ENCODE data around the gene TMPRSS9. TPM values are rescaled to one million over a fixed set of nuclear protein-coding genes. Genes with fewer than 3 reads are reported as not detected.

Gene TMPRSS9
- polyA plus RNA-seq, 4 donors = 0.13 to 0.29 (median 0.26) TPM

DNA sequence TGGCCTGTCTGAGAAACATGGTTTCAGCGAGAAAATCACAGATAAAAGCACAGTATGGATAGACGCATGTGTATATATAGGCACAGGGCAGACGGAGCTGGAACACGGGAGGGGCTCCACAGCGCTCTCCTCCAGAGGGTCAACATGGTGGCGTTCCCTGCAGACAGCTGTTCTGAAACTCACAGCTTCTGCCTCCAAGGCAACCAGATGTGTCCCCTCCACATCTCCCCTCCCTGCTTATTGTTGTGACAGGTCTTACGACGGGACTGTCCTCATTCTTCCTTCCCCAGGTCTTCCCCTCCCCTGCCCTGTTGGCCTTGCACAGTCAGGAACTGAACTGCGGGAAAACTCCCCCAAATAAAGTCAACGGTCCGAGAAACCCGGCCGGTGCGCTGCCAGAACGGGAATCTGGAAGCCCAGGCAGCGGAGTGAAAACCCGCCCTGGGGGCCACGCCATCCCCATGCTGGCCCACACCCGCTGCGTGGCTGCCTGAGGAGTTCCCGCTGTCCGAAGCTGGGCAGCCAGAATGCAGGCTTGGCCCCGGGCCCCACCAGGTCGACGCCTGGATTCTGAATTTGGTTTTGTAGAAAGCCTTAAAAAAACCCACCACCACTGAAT is 70.0 kb downstream of the TMPRSS9 start:
- no peak for DNase-seq (ENCODE audit: low read depth in 4 of 4, low spot score in 3 of 4)

DNA sequence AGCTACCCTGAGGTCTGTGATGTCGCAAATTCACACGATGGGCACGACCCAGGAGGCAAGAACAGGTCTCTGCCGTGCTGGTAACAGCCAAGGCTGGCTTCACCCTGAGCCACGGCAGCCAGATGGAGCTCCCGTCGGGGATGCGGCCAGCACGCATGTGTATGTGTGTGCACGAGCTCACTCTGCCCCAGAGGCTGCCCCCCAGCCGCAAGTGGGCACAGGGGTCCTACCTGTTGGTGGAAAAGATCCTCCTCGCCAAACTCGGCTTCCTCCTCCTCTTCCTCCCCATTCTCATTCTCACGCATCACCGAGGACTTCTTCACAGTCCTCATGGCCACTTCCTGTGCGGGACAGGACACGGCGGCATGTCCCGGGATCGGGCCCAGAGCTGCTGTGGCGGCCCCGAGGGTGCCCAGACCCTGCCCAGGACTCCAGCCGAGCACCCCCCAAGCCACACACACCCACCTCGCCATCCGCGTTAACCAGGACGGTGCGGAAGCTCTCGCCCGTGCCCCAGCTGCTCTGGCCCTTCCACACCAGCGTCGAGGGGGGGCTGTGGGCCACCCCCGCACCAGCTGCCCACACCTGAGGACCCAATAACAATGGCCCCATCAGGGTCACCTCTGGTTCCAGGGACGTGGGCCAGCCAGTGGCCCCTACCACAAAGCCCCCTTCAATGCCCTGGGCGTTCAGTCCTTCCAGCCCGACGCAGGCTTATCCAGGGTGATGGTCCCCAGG is 71.4 kb downstream of the TMPRSS9 start:
- no peak for DNase-seq (ENCODE audit: low read depth in 4 of 4, low spot score in 3 of 4)

DNA sequence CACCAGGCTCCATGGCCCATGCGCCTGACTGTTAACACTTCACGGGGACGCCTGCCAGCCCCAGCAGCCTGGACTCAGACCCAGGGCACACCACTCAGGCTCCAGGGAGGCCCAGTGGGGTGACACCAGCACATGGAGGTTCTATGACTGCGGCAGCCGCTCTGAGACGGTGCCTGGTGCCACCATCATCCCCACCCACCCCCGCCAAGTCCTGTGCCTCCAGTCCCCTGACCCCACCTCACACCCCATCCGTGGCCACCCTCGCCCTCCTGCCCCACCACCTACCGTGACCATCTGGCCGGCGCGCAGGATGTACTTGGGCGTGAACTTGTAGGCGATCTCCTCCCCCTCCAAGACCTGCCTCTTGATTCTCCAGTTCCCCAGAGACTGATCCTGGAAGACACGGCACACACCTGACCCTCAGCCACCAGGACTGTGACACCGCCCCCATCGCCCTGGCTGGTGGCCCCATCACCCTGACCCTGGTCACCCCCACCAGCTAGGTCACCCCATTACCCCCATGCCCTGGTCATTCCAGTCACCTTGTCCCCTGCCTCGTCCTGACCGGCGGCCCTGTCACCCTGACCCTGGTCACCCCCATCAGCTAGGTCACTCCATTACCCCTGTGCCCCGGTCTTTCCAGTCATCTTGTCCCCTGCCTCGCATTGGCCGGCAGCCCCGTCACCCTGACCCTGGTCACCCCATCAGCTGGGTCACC is 72.2 kb downstream of the TMPRSS9 start:
- no peak for DNase-seq (ENCODE audit: low read depth in 4 of 4, low spot score in 3 of 4)

GRCh38 chr19:2433854-2434253 is 73.8 kb downstream of the TMPRSS9 start:
- no peak for DNase-seq (ENCODE audit: low read depth in 4 of 4, low spot score in 3 of 4)

GRCh38 chr19:2434267-2434666 is 74.2 kb downstream of the TMPRSS9 start:
- no peak for DNase-seq (ENCODE audit: low read depth in 4 of 4, low spot score in 3 of 4)

DNA sequence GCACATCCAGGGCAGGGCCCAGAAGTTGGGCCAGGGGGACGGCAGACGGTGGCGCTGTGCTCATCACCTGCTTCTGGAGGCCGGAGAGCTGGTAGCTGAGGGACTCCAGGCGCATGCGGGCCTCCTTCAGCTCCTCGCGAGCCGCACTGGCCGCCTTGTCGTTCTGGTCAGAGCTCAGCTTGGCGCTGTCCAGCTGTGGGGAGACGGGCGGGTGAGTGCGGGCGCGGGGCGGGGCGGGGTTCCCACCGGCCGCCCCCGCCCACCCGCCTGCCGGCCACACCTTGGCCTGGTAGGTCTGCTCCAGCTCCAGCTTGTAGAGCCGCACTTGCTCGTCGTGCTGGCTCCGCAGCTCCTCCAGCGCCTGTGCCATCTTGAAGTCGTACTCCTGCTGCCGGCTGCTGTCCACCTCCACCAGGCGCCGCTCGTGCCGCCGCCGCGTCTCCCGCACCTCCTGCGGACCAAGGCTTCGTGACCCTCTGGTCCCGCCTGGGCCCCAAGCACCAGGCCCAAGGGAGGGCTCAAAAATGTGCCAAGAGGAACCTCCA is 74.7 kb downstream of the TMPRSS9 start:
- DNase-seq (ENCODE audit: low read depth in 4 of 4, low spot score in 3 of 4) = no peak

DNA sequence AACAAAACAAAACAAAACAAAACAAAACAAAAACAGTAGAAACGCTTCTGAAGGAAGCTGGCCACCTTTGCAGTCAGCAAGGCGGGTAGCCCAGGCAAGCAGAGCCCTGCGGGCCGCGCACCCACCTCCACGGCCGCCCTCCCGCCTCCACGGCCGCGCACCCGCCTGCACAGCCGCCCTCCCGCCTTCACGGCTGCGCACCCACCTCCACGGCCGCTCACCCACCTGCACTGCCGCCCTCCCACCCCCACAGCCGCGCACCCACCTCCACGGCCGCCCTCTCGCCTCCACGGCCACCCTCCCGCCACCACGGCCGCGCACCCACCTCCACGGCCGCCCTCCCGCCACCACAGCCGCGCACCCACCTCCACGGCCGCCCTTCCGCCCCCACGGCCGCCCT is 76.3 kb downstream of the TMPRSS9 start:
- no peak for DNase-seq (ENCODE audit: low read depth in 4 of 4, low spot score in 3 of 4)

DNA sequence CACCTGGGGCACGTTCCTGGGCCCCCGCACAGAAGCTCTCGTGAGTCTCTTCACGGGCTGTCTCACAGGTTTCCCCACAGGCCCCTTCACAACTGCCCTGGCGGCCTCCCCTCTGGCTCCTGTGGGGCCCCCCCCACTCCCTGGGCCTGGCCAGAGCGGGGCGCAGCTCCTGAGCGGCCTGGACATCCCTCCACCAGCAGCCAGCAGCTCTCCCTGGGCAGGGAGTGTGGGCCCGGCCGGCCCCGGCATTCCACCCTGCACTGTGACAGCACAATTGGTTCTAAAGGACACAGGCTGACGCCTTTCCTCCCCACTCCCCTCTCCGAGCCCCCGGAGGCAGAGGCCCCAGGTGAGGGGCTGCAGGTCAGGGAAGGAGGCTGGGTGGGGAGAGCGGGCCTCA is 76.9 kb downstream of the TMPRSS9 start:
- no peak for DNase-seq (ENCODE audit: low read depth in 4 of 4, low spot score in 3 of 4)

DNA sequence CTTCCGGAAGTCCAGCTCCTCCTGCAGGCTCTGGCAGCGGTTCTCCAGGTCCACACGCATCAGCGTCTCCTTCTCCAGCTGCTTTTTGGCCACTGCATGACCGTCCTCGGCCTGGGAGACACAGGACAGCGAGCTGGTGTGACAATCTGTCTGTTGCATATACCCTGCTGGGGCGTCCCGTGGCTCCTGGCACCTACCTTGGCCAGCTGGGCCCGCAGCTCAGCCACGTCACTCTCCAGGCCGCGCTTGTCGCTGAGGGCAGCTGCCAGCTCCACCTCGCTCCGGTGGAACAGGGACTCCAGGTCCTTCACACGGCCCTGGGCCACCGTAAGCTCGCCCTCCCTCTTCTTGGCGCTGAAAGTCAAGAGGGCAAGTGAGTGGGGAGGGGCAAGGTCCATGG is 78.1 kb downstream of the TMPRSS9 start:
- DNase-seq (ENCODE audit: low read depth in 4 of 4, low spot score in 3 of 4) = no peak

- DNase-seq (ENCODE audit: low read depth in 4 of 4, low spot score in 3 of 4) = no peak
These were observed 80.5 kb downstream of the TMPRSS9 start for GRCh38 chr19:2440515-2440914.

GRCh38 chr19:2441096-2441752 is 81.2 kb downstream of the TMPRSS9 start:
- DNase-seq (ENCODE audit: low read depth in 4 of 4, low spot score in 3 of 4) = no peak

DNA sequence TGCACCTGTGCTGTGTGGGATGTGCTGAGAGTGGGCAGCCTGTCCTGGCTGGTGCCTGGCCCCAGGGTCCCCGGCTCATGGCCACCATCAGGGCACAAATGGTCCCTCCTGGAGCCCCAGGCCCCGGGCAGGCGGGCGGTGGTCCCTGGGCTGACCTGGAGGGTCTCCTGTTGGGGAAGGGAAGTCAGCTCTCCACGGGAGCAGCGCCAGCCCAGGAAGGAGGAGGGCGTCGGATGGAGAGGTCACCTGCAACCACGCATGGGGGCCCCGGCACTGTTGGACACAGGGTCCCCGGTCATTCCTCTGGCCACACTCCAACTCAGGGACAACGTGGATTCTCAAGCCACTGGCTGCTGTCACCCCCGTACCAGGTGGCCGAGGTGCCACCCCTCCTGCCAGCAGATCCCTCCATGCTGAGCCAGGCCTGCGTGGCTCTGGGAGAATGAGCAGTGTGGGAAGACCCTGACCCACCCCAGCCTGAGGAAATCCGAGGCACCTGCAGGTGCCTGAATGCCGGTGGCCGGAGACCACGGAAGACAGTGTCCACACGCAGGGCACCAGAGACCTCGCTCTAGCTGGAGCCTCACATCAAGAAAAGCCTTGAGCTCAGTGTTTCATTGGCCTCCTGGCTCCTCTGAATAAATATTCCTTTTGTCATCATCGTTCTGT is 83.2 kb downstream of the TMPRSS9 start:
- no peak for DNase-seq (ENCODE audit: low read depth in 4 of 4, low spot score in 3 of 4)

- no peak for DNase-seq (ENCODE audit: low read depth in 4 of 4, low spot score in 3 of 4)
These were observed 83.7 kb downstream of the TMPRSS9 start for GRCh38 chr19:2443785-2444182.

GRCh38 chr19:2444251-2445002 is 84.4 kb downstream of the TMPRSS9 start:
- DNase-seq (ENCODE audit: low read depth in 4 of 4, low spot score in 3 of 4) = no peak

DNA sequence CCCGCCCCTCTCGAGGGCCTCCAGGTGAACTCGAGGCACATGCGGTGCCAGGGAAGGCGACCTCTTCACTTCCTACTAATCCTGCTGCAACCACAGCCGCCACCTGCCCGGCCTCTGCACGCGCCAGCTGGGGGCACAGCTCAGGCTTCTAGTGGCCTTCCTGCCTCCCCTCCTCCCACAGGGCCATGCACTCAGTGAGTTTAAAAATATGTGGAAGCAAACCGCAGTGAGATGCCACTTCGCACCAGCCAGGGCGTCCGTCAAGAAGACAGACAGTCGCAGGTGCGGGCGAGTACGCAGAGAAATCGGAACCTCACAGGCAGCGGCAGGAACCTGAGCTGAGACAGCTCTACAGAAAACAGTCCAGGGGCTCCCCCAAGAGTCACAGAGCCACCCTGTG is 86.3 kb downstream of the TMPRSS9 start:
- no peak for DNase-seq (ENCODE audit: low read depth in 4 of 4, low spot score in 3 of 4)

DNA sequence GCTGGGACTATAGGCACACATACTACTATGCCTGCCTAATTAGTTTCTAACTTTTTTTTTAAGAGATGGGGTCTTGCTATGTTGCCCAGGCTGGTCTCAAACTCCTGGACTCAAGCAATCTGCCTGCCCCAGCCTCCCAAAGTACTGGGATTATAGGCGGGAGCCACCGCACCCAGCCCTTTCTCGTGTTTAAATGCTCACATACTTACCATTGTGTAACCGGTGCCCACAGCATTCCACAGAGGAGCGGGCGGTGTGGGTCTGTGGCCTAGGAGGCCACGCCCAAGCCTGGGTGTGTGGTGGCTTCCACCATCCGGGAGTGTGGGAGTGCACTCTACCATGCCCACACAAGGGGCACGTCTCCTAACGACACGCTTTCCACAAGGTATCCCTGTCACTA is 89.0 kb downstream of the TMPRSS9 start:
- no peak for DNase-seq (ENCODE audit: low read depth in 4 of 4, low spot score in 3 of 4)

- DNase-seq (ENCODE audit: low read depth in 4 of 4, low spot score in 3 of 4) = no peak
These were observed 91.1 kb downstream of the TMPRSS9 start for GRCh38 chr19:2451138-2451537.

GRCh38 chr19:2451741-2452140 is 91.7 kb downstream of the TMPRSS9 start:
- no peak for DNase-seq (ENCODE audit: low read depth in 4 of 4, low spot score in 3 of 4)

- no peak for DNase-seq (ENCODE audit: low read depth in 4 of 4, low spot score in 3 of 4)
These were observed 93.5 kb downstream of the TMPRSS9 start for GRCh38 chr19:2453431-2454025.

All from right renal pelvis (tissue), 4 donors.